Mucosa of gallbladder (tissue), 1 donor: Measurements from ENCODE around the gene QSER1. TPM values are rescaled to one million over a fixed set of nuclear protein-coding genes. Genes with fewer than 3 reads are reported as not detected.
A peak's percentile ranks its signal among the peaks of the same experiment; 100 is the strongest.

Source experiments
- DNase-seq: peaks from one replicate; pipeline ENCODE4 v3.0.0-alpha.2; 2020; ENCODE audit warnings: low spot score
- total RNA-seq: library from RNA; stranded (reverse); gene quantifications from one replicate; pipeline ENCODE4 v1.2.1, GENCODE V29; 2021
- donor health status: DM: no; HTN: no; CAD: no.

Gene QSER1
- total RNA-seq, 1 donor from 2014 or later = 26.9 TPM

DNA sequence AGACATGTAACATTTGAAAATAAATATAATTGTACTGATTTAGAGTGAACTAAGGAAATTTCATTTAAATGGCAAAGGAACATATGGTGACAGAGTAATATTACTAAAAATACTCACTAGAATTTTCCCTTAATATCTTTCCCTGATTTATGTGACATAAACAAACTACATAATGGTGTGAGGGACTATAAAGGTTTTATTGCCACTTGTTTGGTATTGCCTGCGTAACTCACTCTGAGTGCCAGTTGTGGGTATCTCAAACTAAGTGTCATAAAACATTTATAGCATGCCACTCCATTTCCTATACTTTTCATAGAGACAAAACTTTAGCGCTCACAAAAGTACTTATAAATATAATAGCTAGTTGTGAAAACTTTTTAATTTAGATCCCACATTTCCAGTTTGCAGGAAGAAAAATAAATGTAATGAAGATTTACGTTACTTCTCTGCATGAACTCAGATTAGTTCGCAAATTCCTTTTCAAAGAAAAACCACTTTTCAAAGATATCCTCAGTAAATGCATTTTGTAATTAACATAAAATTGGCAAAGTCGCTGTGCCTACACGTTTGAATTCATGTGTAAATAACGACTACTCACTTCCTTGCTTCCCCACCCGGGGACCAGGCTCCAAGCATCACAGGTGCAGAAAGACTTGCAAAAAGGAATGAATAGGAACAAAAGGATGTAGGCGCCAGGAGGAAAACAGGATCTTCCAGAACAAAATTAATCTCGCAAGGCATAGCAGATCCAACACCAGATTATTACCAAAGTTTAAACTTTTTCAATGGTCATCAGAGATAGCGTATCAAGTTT is 1.6 kb upstream of the QSER1 start:
- no peak for DNase-seq

DNA sequence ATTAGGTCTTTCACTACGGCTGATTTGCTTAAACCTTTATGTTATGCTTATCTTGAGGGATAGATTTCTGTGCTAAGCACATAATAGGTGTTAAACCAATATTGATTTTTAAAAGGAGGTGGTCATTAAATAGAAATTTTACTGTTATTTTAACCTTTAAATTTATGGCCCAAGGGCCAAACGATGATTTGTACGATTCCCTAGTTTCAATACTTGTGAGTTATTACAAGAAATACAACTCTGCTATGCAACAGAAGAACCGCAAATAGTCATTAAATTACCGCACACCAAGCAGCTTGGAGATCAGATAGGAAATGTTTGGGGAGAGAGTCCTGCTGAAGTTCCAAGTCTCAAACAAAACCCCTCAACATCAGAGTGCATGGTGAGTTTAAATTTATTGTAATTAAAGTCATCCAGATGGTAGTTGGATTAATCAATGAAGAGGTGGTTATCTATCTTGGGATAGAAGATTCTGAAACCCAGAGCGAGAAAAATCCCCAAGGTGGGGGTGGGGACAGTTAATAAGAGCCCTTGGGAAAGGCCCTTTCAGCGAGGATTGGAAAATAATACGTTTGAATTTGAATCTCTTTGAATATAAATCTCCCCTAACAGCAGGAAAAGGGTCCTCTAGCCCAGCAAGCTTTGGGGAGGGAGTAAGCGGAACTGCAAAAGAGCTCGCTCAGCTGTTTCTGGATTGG is 805 bp upstream of the QSER1 start:
- peak; percentile 12 for DNase-seq

DNA sequence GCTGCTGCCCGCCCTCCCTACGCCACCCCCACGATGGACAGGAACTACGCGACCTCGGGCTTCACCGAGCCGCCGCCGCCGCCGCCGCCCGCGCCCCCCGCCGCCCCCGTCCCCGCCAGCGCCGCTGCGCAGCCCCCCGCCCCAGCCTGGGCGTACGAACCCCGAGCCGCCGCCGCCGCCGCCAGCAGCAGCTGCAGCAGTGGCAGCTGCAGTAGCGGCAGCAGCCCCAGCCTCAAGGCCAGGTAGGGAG is 407 bp downstream of the QSER1 start:
- no peak for DNase-seq

DNA sequence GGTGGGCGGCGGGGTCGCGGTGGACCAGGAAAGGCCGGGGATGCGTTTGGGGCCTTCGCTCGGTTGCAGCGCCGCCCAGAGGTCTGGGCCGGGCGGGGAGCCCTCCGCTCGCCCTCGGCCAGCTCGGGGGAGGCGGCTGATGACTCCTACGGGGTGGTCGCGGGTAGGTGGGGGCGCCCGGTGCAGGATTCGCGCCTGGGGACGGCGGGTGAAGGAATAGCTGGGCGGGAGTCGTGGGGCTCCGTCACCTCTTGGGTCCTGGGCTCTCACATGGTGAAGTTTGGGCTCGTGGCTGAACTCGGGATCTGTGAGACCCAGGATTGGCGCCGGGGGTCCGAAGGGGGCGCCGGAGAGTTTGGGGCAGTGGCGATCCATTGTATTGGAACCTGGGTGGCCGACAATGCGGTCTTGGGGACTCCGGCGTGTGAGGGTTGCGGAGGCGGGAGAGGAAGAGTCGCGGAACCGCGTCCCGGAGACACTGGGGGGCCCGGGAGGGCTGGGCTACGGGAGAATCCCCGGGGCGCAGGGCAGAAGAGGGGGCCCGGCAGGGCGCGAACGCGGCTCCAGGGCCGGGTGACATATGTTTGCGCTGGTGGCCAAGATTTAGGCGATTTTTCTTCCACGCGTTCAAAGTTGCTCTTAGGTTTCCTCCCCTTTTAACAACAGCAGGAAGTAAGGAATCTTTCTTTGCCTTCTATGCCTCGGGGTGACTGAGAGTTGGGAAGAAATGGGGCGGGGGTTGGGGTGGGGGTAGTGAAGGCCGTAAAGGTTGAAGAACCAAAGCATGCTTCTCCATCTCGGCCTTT is 935 bp downstream of the QSER1 start:
- DNase-seq = peak; percentile 20

DNA sequence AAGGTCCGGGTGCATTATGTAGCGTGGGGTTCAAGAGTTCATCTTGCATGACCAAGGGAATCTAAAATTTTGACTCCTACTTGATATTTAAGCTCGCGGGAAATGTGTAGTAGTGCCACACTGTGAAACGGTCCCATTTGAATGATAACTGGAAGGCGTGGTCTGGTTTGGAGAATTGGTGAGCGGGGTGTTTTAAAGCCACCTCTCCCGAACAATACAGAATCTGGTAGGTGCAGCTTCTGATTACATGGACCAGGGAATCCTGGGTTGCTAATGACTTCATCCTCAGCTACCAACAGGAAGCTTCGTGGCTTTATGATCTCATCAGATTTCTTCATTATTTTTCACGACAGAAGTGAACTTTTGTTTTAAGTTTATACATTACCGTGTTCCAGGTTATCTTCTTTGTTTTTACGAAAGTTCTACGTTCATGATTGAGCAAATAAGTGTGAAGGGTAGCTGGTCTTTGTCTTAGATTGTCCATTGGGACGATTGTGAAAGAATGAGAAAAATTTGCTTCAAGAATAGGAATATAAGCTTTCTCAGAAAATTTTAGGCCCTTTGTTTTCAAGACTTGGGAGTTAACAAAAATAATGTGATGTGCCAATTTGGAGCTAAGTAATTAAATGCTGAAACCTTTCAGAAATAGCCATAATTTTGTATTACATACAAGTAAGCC is 1.7 kb downstream of the QSER1 start:
- peak; percentile 32 for DNase-seq

DNA sequence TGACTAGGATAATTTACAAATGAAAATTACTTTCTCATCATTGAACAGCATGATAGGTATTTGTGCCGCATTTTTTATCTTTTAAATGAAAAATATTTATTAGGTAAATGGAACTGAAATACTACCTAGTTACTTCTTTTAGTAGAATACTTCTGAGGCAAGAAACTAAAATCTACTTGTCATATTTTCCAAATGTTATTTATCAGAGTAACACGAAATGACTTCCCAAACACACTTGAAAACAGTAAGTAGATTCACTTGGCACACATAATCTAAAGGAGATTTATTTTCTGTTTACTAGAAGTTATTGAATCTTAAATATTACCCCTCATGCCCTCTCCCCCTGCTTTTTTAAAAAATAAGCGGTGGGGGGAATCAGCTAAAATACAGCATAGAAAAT is 2.3 kb downstream of the QSER1 start:
- DNase-seq = no peak

DNA sequence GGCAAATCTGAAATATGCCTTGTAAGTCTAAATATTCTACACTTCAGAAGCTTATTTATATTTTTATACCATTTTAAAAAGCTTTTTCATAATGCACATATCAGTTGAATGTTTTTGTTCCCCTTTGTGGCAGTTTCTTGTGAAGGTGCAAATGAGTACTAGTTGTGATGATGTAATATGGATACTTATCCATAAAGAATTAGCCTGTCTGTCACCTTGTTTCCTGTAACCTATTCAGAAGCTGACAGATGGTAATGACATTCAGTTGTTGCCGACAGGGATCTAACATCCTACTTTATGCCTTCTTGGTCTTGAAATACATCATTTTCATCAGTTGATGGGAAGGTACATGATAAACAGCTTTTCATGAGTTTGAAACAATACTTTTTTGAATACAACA is 2.9 kb downstream of the QSER1 start:
- DNase-seq = no peak

DNA sequence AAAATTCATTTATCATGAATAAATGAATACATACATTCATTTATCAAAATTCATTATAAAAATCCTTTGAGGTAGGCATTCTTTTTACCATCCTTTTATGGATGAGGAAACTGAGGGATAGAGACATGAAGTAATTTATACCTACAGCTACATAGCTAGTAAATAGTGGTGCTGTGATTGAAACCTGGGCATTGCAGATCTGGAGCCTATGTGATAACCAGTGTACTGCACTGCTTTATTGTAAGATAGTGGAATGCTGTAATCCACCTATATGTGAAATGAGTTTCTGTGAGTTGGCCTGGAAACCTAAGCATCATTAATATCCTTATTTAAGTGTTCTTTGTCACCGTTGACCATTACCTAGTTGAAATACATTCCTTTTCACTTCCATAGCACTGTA is 4.5 kb downstream of the QSER1 start:
- no peak for DNase-seq

DNA sequence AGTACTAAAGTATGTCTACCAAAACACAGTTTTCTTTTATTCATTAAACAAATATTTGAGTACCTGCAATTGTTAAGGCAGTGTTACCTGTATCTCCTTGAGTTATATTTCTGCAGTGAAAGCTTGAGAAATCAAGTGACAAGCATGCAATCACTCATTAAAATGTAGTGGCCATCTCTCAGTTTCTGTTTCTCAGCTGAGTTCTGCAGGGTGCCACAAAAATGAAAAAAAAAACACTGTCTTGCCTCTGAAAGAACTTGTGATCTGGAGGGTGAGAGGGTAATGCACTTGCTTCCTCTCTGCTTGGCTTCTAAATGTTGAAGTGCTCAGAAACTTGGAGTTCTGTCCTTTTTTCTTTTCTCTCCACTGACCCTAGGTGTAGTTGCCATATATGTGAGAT is 6.8 kb downstream of the QSER1 start:
- DNase-seq = no peak

DNA sequence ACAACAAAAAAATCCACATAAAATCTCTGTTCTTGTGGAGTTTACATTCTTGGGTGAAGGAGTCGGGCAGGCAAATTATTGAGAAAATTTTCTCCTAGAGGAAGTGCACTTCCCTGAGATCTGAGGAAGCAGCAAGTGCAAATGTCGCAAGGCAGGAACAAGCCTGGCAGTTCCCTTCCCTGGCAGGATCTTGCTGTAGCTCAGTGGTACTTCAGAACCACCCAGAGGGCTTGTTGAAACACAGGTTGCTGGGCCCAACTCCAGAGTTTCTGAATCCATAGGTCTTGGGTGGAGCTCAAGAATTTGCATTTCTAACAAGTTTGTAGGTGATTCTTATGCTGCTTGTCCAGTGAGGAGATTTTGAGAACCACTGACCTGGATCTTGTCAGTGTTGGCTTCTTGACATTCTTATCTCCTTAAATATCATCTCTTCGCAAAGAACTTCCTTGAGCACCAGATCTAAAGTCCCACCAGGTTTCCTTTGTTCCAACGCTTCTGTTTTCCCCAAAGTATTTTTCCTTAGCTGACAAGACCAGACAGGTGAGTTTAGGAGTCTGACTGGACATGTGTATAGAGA is 9.6 kb downstream of the QSER1 start:
- no peak for DNase-seq

DNA sequence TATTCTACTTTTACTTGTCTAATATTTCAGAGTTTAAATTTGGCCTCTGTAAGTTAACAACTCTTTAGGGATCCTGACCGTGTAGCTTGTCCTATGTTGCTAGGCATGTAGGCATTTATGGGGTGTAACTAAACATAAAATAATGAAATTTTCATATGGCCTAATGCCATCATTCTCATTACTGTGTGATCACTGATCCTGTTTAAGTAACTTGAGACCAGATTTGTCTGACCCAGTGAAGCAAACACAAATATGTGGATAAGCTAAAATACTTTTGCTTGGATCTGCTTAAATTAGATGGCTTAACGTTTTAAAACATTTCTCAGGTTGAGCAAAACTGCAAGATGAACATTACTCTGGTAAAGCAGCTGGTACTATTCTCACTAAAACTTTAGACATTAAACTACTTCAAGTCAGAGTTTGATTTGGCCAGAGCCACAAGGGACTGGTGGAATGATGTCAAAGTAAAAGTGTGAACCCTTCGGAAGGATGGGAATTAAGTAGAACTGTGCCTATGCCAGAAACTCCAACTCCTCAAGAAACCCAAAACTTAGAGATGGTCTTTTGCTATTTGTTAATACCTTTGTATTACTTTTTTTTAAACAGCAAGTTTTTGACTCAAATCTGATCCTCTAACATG is 12.5 kb downstream of the QSER1 start:
- DNase-seq = no peak

DNA sequence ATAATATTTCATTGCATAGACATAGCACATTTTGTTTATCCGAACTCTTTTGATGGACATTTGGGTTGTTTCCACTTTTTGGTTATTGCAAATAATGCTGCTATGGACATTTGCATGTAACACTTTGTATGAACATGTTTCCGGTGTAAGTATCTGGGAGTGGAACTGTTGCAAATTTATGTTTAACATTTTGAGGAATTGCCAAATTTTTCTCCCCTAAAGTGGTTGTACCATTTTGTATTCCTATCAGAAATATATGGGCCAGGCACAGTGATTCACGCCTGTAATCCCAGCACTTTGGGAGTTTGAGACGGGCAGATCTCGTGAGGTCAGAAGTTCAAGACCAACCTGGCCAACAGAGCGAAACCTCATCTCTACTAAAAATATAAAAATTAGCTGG is 16.0 kb downstream of the QSER1 start:
- DNase-seq = no peak

DNA sequence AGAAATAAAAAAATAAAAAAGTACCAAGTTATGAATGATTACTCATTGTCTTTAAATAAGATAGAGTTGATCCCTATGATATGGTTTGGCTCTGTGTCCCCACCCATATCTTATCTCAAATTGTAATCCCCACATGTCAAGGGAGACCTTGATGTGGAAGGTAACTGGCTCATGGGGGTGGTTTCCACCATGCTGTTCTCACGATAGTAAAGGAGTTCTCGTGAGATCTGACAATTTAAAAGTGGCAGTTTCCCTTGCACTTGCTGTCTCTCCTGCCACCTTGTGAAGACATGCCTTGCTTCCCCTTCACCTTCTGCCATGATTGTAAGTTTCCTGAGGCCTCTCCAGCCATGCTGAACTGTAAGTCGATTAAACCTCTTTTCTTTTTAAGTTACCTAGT is 18.8 kb downstream of the QSER1 start:
- no peak for DNase-seq

DNA sequence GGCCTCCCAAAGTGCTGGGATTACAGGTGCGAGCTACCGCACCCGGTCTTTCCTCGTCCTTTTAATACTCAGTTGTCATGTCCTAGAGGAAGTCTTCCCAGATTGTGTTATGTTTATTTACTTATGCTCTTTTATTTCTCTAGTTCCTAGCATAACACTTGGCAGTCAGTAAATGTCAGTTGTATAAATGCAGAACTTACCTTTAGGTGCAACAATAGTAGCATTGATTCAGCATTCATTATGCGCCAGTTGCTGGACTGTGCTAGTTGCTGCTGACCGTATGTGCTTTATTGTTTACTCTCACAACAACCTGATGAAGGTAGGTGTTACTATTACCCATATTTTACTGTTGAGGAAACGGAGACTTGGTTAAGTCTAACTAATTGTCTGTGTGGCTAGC is 20.8 kb downstream of the QSER1 start:
- DNase-seq = no peak

DNA sequence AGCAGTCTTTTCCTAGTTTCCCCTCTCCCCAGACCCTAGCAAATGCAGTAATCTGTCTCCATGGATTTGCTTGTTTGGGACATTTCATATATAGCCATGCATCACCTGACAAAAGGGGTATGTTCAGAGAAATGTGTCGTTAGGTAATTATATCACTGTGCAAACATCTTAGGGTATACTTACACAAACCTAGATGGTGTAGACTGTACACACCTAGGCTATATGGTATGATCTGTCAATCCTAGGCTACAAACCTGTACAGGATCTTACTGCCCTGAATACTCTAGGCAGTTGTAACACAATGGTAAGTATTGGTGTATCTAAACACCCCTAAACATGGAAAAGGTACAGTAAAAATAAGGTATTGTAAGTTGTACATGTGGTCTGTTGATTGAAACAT is 23.8 kb downstream of the QSER1 start:
- no peak for DNase-seq

DNA sequence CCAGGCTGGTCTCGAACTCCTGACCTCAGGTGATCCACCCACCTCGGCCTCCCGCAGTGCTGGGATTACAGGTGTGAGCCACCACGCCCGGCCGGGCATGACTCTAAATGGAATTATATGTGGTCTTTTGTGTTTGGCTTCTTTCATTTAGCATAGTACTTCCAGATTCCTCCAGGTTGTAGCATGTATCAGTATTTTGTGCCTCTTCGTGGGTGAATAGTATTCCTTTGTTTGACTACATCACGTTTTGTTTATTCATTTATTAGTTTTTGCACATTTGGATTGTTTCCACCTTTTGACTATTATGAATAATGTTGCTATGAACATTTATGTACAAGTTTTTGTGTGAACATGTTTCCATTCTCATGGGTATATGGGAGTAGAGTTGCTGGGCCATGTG is 24.4 kb downstream of the QSER1 start:
- no peak for DNase-seq

DNA sequence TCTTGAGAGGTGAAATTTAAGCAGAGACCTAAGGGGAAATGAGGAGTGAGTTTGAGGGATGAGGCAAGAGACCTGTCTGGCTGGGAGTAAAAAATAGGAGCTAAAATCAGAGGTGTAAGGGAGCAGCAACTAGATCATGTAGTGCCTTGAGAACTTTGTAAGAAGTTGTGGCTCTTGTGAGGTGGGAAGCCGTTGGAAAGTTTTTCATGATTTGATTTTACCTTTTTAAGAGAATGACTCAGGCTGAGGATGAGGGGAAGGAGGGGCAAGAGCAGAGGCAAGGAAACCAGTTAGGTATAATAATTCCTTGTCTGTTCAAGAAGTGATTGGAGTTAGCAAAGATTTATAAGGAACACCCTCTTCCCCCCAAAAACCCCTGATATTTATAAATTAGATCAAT is 25.8 kb downstream of the QSER1 start:
- DNase-seq = no peak

DNA sequence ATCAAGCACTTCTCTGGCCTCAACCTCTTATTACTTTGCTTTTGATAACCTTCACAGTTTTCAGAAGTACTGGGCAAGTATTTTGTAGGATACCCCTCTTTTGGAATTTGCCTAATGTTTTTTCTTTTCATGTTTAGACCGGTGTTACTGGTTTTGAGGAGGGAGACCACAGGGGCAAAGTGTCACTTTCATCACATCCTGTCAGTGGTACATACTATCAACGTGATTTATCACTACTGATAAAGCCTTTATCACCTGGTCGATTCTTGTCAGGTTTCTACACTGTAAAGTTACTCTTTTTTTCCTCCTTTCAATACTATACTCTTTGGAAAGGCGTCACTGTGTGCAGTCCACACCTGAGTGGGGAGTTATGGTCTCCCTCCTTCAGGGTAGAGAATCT is 26.7 kb downstream of the QSER1 start:
- no peak for DNase-seq

DNA sequence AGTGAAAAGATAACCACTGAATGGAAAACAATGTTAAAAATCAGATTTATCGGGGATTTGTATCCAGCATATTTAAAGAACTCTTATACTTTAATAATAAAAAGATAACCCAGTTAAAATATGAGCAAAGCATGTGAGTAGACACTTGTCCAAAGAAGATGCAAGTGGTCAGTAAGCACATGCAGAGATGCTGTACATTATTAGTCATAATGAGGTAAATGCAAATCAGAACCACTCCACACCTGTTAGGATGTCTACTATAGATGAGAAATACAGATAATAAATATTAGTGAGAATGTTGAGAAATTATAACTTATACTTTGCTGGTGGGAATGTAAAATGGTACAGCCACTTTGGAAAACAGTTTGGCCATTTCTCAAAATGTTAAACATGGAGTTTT is 28.0 kb downstream of the QSER1 start:
- no peak for DNase-seq

DNA sequence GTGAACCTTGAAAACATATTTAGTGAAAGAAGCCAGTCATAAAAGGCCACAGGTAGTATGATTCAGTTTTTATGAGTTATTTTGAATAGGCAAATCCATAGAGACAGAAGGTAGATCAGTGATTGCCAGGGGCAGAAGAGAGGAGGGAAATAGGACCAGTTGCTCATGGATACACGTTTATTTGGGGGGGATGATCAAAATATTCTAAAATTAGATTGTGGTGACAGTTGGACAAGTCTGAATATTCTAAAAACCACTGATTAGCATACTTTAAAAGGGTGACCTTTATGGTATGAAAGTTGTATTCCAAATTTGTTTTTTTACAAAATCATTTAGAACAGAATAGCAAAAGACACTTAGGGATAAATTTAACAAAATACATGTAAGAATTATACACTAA is 28.6 kb downstream of the QSER1 start:
- no peak for DNase-seq

DNA sequence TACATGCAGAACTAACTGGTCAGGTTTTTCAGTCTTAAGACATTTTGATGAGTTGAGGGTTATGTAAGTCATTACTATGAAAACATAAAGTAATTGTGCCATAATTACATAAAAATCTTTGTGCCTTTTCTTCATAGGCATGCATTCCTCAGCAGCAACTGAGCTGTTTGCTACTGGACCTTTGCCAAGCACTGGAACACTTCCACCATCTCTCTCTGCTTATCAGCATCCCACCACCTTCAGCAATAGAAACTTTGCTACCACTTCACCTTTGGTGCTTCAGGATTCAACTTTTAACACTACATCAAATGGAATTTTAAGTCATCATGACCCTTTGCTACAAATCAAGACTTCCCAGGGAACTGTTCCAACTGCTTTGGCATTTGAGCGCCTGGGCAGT is 39.0 kb downstream of the QSER1 start:
- DNase-seq = no peak

DNA sequence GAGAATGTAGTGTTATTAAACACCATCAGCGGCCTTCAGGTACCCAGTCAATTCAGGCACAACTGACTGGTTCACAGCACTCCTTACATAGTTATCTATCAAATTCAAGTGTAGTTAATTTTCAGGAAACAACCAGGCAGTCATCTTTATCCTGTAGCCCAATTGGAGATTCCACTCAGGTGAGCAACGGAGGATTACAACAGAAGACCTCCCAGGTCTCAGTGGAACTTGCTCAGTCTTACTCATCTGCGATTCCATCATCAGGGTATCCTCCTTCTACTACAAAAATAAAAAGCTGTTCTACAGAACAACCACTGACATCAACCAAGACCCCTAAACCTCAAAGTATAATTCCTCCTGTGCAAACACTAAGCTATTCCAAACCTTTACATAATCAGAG is 39.6 kb downstream of the QSER1 start:
- DNase-seq = no peak
